GM18520 (cell line): Measurements from ENCODE around the gene CRYBG1.
"Not testable (repeated sequence)": the region's sequence is repeated elsewhere in the genome, so short reads cannot be mapped to it uniquely, and the experiment has no call there.

Experiments
- ATAC-seq: cut with Tn5 transposase; IDR thresholded peaks from one replicate; pipeline ENCODE4 v1.9.1; 2021; ENCODE audit not compliant: unreplicated experiment

CRYBG1 gene

GRCh38 chr6:106495014-106495413, 134.5 kb downstream of the CRYBG1 start:
- ATAC-seq = no peak

GRCh38 chr6:106496823-106497222, 136.3 kb downstream of the CRYBG1 start:
- ATAC-seq = no peak

- ATAC-seq = no peak
Observed at GRCh38 chr6:106501960-106502371, 141.4 kb downstream of the CRYBG1 start.

- no peak for ATAC-seq
Observed at GRCh38 chr6:106502559-106502958, 142.0 kb downstream of the CRYBG1 start.

GRCh38 chr6:106508277-106508676, 147.8 kb downstream of the CRYBG1 start:
- ATAC-seq = no peak

GRCh38 chr6:106508834-106509233, 148.3 kb downstream of the CRYBG1 start:
- no peak for ATAC-seq

- ATAC-seq = no peak
Observed at GRCh38 chr6:106509420-106510089, 149.0 kb downstream of the CRYBG1 start.

- ATAC-seq = no peak
Observed at GRCh38 chr6:106510090-106510970, 149.8 kb downstream of the CRYBG1 start.

- no peak for ATAC-seq
Observed at GRCh38 chr6:106511288-106512047, 151.0 kb downstream of the CRYBG1 start.

GRCh38 chr6:106512048-106512967, 151.8 kb downstream of the CRYBG1 start:
- peak; percentile 46 for ATAC-seq

- no peak for ATAC-seq
Observed at GRCh38 chr6:106512968-106513574, 152.6 kb downstream of the CRYBG1 start.

- ATAC-seq = no peak
Observed at GRCh38 chr6:106513808-106514582, 153.5 kb downstream of the CRYBG1 start.

GRCh38 chr6:106514583-106514885, 154.0 kb downstream of the CRYBG1 start:
- no peak for ATAC-seq

- not testable (repeated sequence) for ATAC-seq
Observed at GRCh38 chr6:106515582-106515981, 155.1 kb downstream of the CRYBG1 start.

- ATAC-seq = no peak
Observed at GRCh38 chr6:106516616-106517015, 156.1 kb downstream of the CRYBG1 start.

GRCh38 chr6:106517706-106518105, 157.2 kb downstream of the CRYBG1 start:
- ATAC-seq = no peak

GRCh38 chr6:106518748-106519147, 158.2 kb downstream of the CRYBG1 start:
- ATAC-seq = no peak

GRCh38 chr6:106519460-106520394, 159.2 kb downstream of the CRYBG1 start:
- peak; percentile 33 for ATAC-seq
